Astrocyte (in vitro differentiated cells and primary cell): ENCODE results near the gene VASN.
"Not testable (repeated sequence)": the region's sequence is repeated elsewhere in the genome, so short reads cannot be mapped to it uniquely, and the experiment has no call there.

Experiments
- CTCF ChIP-seq: IDR thresholded peaks from 2 replicates; pipeline ENCODE4 v1.5.1; 2011; ENCODE audit warnings: low read depth, mild to moderate bottlenecking, inconsistent platforms, low read length, moderate library complexity; ENCODE audit not compliant: insufficient read depth
- EZH2 ChIP-seq: IDR thresholded peaks from 2 replicates; pipeline ENCODE4 v1.6.1; 2012; ENCODE audit warnings: mild to moderate bottlenecking, low read length, inconsistent platforms; ENCODE audit not compliant: insufficient read depth

GRCh38 chr16:4344300-4344982, 27.2 kb upstream of the VASN start:
- not testable (repeated sequence) for TF ChIP-seq CTCF, EZH2
